CD4-positive, alpha-beta T cell (primary cell): ENCODE results near the gene KRT75. TPM values are rescaled to one million over a fixed set of nuclear protein-coding genes. Genes with fewer than 3 reads are reported as not detected.

Experiments used
- ATAC-seq: fragments of 200-7000 bp; cut with Tn5 transposase; one replicate; pipeline ENCODE4 v1.10.0; 2022; ENCODE audit warnings: mild to moderate bottlenecking; ENCODE audit not compliant: poor library complexity
- CTCF ChIA-PET: fragments of 350-600 bp; sonication (Branson Sonifier 250); formaldehyde crosslinking; loops from one replicate; lab custom pipeline; 2021; ENCODE audit warnings: antibody characterized with exemption, inconsistent platforms; lab: Charles Lee
- POLR2A ChIA-PET: fragments of 350-600 bp; sonication (Branson Sonifier 250); formaldehyde crosslinking; loops from one replicate; lab custom pipeline; 2021; ENCODE audit warnings: antibody characterized with exemption, inconsistent platforms; lab: Charles Lee
- DNase-seq, 14 experiments: peaks; one replicate each; pipeline ENCODE4 v3.0.0-alpha.2; 2013 to 2020; ENCODE audit warnings: mixed read lengths in 2 of 14
- H3K27ac ChIP-seq, 2 donors: one replicate each; pipeline versions ENCODE4 v1.5.1 to v1.7.0; 2013; ENCODE audit warnings: low read length in 2 of 2, low read depth in 1 of 2, mild to moderate bottlenecking in 1 of 2
- H3K27me3 ChIP-seq, 2 experiments: 1 replicate in 1 of 2; 2 replicates in 1 of 2; pipeline versions ENCODE4 v1.6.1 to v1.7.0; 2013; ENCODE audit warnings: low read length in 2 of 2, control low read depth in 1 of 2, mild to moderate bottlenecking in 1 of 2, moderate library complexity in 1 of 2; ENCODE audit not compliant: insufficient read depth in 2 of 2, control insufficient read depth in 1 of 2
- H3K36me3 ChIP-seq: one replicate; pipeline ENCODE4 v1.6.1; 2013; ENCODE audit warnings: low read length, control low read depth; ENCODE audit not compliant: insufficient read depth
- H3K4me1 ChIP-seq: one replicate; pipeline ENCODE4 v1.6.1; 2013; ENCODE audit warnings: low read length, control low read depth; ENCODE audit not compliant: insufficient read depth
- H3K4me3 ChIP-seq: one replicate; pipeline ENCODE4 v1.5.1; 2013; ENCODE audit warnings: mild to moderate bottlenecking, low read length, moderate library complexity
- H3K9me3 ChIP-seq, 2 experiments: 1 replicate in 1 of 2; 2 replicates in 1 of 2; pipeline versions ENCODE4 v1.6.1 to v1.7.0; 2013; ENCODE audit warnings: low read length in 2 of 2, mild to moderate bottlenecking in 2 of 2, control low read depth in 1 of 2, moderate library complexity in 1 of 2; ENCODE audit not compliant: control insufficient read depth in 1 of 2, insufficient read depth in 1 of 2
- H3K27ac Mint-ChIP-seq: one replicate; pipeline ENCODE4 v1.8.0; 2020; ENCODE audit warnings: mixed read lengths
- H3K27me3 Mint-ChIP-seq: one replicate; pipeline ENCODE4 v1.8.0; 2021; ENCODE audit warnings: mixed read lengths
- H3K36me3 Mint-ChIP-seq: one replicate; pipeline ENCODE4 v1.8.0; 2021; ENCODE audit warnings: low read depth, mixed read lengths
- H3K4me1 Mint-ChIP-seq: one replicate; pipeline ENCODE4 v1.8.0; 2021; ENCODE audit warnings: low read depth, mixed read lengths
- H3K4me3 Mint-ChIP-seq: one replicate; pipeline ENCODE4 v1.8.0; 2020; ENCODE audit warnings: mild to moderate bottlenecking, mixed read lengths
- H3K9me3 Mint-ChIP-seq: one replicate; pipeline ENCODE4 v1.8.0; 2020; ENCODE audit warnings: mixed read lengths
- intact Hi-C, 2 experiments: fragments of 100-400 bp; cut with DNase I in 1 of 2; cut with micrococcal nuclease in 1 of 2; formaldehyde crosslinking; loops; one replicate each; pipeline versions ENCODE4 v1.15.1 to v1.9.0; 2023 to 2025; cut with DNase I, micrococcal nuclease
- polyA plus RNA-seq, 2 donors: library from polyadenylated mRNA; unstranded; fragments of 120-200 nt; gene quantifications; one replicate each; pipeline ENCODE4 v1.2.1, GENCODE V29; 2013
- total RNA-seq, 174 experiments: library from RNA in 2 of 174; stranded (reverse) in 2 of 174; gene quantifications; one replicate each; pipeline ENCODE4 v1.2.3 and lab custom pipeline; 2021 to 2026
- TF ChIP-seq, protein P1 (sequence below): fragments of 200-600 bp; IDR thresholded peaks from one replicate; pipeline ENCODE4 v1.8.0; 2022; ENCODE audit warnings: antibody characterized with exemption, mild to moderate bottlenecking

KRT75 gene
- total RNA-seq (not detected), total RNA-seq (lab: John Stamatoyannopoulos, UW) (0 to 0.07 (median 0) reads per million in 172 experiments)
- polyA plus RNA-seq (2013, experiment 1 of 2): not detected
- polyA plus RNA-seq (2013, experiment 2 of 2): not detected

DNA sequence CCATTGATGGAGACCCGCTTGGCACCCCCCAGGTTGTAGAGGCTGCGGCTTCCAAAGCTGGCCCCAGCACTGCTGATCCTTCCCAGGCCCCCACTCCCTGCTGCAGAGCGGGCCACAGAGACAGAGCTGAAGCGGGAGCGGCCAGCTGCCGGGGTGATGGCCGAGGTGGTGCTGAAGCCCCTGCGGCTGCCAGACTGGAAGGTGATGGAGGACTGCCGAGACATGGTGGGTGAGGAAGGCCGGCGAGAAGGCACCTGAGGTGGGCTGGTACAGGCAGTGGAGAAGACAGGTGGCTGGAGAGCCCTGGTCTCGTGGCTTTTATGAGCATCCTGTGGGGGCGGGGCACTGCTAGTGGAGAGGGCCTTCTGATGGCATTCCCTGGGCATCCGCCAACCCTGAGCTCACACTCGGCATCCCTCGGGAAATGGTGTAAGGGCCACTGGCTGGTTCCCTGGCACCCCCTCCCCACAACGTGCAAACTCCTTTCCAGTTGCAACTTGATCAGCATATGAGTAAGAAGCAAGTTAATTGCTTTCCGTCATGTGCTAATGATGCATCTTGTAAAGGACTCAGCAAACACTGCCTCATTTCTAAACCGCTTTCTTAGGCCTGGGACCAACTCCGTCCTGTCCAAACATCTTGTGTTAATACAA is at the start of gene KRT75:
TSS of gene KRT75 (minus strand) at position 291 of the 653 bp plus-strand sequence. CDS start at position 224, 67 bp downstream.
- Mint-ChIP-seq H3K4me3 (no peak within 1 kb of the TSS), H3K36me3 (no peaks in the 10 kb centered on the region), H3K9me3 (no peaks in the 10 kb centered on the region), H3K4me1 (no peaks in the 10 kb centered on the region), H3K27ac (no peak within 1 kb of the TSS), H3K27me3 (peaks cover 41% of the 10 kb centered on the region)
- Histone ChIP-seq H3K27me3 (peaks cover 6 to 10% of the 10 kb centered on the region in 2 experiments), H3K4me3 (no peak within 1 kb of the TSS), H3K4me1 (no peaks in the 10 kb centered on the region), H3K36me3 (no peaks in the 10 kb centered on the region), H3K27ac (no peak within 1 kb of the TSS), H3K9me3 (no peaks in the 10 kb centered on the region)
- CTCF ChIA-PET: no interaction called here
- ATAC-seq: no peak
- TF ChIP-seq, protein P1, sequence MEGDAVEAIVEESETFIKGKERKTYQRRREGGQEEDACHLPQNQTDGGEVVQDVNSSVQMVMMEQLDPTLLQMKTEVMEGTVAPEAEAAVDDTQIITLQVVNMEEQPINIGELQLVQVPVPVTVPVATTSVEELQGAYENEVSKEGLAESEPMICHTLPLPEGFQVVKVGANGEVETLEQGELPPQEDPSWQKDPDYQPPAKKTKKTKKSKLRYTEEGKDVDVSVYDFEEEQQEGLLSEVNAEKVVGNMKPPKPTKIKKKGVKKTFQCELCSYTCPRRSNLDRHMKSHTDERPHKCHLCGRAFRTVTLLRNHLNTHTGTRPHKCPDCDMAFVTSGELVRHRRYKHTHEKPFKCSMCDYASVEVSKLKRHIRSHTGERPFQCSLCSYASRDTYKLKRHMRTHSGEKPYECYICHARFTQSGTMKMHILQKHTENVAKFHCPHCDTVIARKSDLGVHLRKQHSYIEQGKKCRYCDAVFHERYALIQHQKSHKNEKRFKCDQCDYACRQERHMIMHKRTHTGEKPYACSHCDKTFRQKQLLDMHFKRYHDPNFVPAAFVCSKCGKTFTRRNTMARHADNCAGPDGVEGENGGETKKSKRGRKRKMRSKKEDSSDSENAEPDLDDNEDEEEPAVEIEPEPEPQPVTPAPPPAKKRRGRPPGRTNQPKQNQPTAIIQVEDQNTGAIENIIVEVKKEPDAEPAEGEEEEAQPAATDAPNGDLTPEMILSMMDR: no peak
- POLR2A ChIA-PET: no interaction called here
- intact Hi-C loops: no loop called here
- no peak for DNase-seq

- Histone ChIP-seq H3K4me1 (no peaks in the 10 kb centered on the region), H3K4me3 (no peak overlapping the region), H3K27ac (no peak overlapping the region), H3K36me3 (no peaks in the 10 kb centered on the region), H3K27me3 (peaks cover 0 to 2% of the 10 kb centered on the region in 2 experiments), H3K9me3 (peaks cover 0 to 8% of the 10 kb centered on the region in 2 experiments)
- no peaks in the 10 kb centered on the region for H3K36me3 Mint-ChIP-seq
- peaks cover 35% of the 10 kb centered on the region for H3K27me3 Mint-ChIP-seq
- no peaks in the 10 kb centered on the region for H3K4me1 Mint-ChIP-seq
- H3K27ac Mint-ChIP-seq: no peak overlapping the region
- no peak for ATAC-seq
- CTCF ChIA-PET: no interaction called here
- TF ChIP-seq, protein P1: no peak
- POLR2A ChIA-PET: no interaction called here
- intact Hi-C loops: no loop called here
- H3K9me3 Mint-ChIP-seq: peaks cover 7% of the 10 kb centered on the region
- no peak overlapping the region for H3K4me3 Mint-ChIP-seq
- no peak for DNase-seq
Observed at GRCh38 chr12:52480073-52480472, 45.9 kb upstream of the KRT75 start.

DNA sequence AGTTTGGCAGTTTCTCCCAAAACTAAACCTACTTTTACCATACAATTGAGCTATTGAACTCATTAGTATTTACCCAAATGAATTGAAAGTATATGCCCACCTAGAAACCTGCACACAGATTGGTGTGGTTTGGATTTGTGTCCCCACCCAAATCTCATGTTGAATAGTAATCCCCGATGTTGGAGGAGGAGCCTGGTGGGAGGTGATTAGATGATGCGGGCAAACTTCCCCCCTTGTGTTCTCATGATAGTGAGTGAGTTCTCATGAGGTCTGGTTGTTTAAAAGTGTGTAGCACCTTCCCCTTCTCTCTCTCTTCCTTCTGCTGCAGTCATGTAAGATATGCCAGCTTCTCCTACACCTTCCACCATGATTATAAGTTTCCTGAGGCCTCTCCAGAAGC is 43.5 kb upstream of the KRT75 start:
- H3K9me3 ChIP-seq: no peaks in the 10 kb centered on the region
- TF ChIP-seq, protein P1: no peak
- Mint-ChIP-seq H3K27me3 (peaks cover 19% of the 10 kb centered on the region), H3K9me3 (no peaks in the 10 kb centered on the region), H3K4me1 (no peaks in the 10 kb centered on the region), H3K4me3 (no peak overlapping the region), H3K36me3 (no peaks in the 10 kb centered on the region), H3K27ac (no peak overlapping the region)
- ATAC-seq (no peak), DNase-seq (no peak)
- peaks cover 0 to 2% of the 10 kb centered on the region in 2 experiments for H3K27me3 ChIP-seq
- ChIA-PET CTCF (no interaction called here), POLR2A (no interaction called here)
- no peak overlapping the region for H3K4me3 ChIP-seq
- no peaks in the 10 kb centered on the region for H3K36me3 ChIP-seq
- intact Hi-C loops: no loop called here
- H3K27ac ChIP-seq: no peak overlapping the region
- H3K4me1 ChIP-seq: no peaks in the 10 kb centered on the region
